Activated gamma-delta T cell treated with Interleukin-2 at 50 U/mL for 16 hours (primary cell): ENCODE measurements around the gene VRK1.

ENCODE experiments used
- DNase-seq: peaks from one replicate; pipeline ENCODE4 v3.0.0-alpha.2; 2020

The VRK1 gene

DNA sequence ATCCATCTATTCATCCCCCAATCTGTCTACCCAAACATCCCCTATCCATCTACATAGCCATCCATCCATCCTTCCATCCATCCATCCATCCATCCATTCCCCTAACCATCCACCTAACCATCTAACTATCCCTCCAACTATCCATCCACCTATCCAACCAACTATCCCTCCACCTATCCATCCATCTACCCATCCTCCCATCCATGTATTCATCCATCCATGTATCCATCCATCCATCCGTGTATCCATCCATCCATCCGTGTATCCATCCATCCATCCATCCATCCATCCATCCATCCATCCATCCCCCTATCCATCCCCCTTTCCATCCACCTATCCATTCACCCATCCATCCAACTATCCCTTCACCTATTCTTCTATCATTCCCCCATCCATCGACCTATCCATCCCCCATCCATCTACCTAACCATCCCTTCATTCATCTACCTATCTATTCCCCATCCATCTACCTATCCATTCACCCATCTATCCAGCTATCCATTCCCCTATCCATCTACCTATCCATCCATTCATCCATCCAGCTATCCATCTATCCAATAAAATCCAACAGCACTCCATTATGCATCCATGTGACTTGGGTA is 131.7 kb downstream of the VRK1 start:
- DNase-seq, result no peak

DNA sequence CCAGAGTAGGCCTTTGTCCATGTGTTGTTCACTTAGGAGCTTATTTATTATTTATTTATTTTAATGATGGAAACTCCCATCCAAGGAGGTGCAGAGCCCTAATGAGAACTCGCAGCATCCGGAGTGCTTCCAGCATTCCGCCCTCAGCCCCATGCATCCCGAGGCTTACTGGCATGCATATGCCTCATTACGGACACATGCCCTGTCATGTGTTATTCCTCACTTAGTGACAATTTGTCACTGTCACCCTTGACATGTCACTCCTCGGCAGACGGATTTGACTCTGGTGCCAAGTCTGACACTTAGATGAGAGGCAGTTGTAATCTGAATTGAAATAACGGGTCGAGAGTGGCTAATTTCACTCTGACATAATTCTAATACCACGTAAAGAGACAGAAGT is 132.8 kb downstream of the VRK1 start:
- no peak for DNase-seq

DNA sequence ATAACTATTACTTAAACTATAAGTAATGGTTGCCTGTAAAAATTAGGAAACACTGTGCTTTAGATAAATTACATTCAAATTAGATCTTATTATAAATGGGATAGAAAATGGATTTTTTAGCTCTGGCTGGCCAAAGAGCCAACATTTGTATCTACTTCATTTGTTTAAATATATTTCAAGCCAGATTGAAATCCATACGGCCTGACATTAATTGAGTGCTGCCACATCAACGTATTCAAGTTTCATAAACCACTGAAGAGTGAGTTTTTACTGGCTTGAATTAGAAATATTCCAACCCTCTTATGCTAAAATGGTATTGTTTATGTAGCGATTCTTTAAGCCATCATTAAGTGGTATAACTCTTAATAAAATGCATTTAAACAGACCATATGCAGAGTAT is 133.3 kb downstream of the VRK1 start:
- DNase-seq, result no peak
